ENCODE data around the gene DDR2.

DNA sequence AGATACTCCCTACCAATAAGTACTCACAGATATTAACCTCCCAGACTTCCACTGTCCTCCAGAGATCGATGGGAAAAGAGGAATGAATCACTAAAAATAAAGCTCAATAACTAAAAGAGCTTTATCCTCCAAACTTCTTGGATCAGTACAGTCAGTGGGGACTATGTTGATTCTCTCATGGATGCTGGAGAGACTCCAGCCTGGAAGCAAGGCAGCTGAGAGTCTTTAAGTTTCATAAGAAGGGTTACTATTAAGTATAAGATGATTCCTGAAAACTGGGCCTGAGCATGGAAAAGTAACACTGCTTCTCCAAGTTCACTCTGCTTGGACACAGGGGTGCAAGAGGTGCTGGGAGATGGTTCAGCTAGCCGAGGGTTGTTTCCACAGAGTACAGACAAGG lies 6.2 kb upstream of the DDR2 start:
- TF ChIP-seq, protein P1, sequence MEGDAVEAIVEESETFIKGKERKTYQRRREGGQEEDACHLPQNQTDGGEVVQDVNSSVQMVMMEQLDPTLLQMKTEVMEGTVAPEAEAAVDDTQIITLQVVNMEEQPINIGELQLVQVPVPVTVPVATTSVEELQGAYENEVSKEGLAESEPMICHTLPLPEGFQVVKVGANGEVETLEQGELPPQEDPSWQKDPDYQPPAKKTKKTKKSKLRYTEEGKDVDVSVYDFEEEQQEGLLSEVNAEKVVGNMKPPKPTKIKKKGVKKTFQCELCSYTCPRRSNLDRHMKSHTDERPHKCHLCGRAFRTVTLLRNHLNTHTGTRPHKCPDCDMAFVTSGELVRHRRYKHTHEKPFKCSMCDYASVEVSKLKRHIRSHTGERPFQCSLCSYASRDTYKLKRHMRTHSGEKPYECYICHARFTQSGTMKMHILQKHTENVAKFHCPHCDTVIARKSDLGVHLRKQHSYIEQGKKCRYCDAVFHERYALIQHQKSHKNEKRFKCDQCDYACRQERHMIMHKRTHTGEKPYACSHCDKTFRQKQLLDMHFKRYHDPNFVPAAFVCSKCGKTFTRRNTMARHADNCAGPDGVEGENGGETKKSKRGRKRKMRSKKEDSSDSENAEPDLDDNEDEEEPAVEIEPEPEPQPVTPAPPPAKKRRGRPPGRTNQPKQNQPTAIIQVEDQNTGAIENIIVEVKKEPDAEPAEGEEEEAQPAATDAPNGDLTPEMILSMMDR (IDR thresholded peaks at IDR 0.05): no peak
- TF ChIP-seq POLR2A (IDR thresholded peaks at IDR 0.05): no peak
